OCI-LY1 (cell line): ENCODE measurements around the gene GALNT18.

Experiments used
- CTCF ChIP-seq: fragments of 200-600 bp; sonication (generic), shearing (Covaris generic); IDR thresholded peaks from 2 replicates; pipeline ENCODE4 v1.5.1; 2017; ENCODE audit warnings: mild to moderate bottlenecking, antibody characterized with exemption, low read length, moderate library complexity, mixed read lengths
- EZH2 ChIP-seq: fragments of 200-600 bp; sonication (generic), shearing (Covaris generic); IDR thresholded peaks from 2 replicates; pipeline ENCODE4 v1.8.0; 2017; ENCODE audit warnings: borderline replicate concordance, mixed run types, mild to moderate bottlenecking, antibody characterized with exemption, low read length, moderate library complexity, mixed read lengths

DNA sequence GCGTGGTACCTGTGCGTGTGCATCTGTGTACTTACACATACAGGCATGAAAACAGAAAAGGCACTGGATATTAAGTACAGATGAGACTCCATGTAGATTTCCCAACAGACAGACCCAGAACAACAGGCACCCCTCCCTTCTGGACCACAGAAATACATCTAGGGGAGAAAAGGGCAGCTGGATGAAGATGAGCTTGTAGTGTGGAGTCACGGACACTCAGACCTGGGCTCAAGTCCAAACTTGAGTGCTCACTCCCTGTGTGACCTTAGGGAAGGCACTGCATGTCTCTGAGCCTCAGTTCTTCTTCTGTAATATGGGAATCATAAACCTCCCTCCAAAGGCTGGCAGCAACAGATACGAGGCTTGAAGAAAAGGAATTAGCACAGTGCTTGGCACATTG lies 108.9 kb downstream of the GALNT18 start:
- TF ChIP-seq EZH2: no peak
- no peak for TF ChIP-seq CTCF
